ENCODE data around the gene RSBN1.

DNA sequence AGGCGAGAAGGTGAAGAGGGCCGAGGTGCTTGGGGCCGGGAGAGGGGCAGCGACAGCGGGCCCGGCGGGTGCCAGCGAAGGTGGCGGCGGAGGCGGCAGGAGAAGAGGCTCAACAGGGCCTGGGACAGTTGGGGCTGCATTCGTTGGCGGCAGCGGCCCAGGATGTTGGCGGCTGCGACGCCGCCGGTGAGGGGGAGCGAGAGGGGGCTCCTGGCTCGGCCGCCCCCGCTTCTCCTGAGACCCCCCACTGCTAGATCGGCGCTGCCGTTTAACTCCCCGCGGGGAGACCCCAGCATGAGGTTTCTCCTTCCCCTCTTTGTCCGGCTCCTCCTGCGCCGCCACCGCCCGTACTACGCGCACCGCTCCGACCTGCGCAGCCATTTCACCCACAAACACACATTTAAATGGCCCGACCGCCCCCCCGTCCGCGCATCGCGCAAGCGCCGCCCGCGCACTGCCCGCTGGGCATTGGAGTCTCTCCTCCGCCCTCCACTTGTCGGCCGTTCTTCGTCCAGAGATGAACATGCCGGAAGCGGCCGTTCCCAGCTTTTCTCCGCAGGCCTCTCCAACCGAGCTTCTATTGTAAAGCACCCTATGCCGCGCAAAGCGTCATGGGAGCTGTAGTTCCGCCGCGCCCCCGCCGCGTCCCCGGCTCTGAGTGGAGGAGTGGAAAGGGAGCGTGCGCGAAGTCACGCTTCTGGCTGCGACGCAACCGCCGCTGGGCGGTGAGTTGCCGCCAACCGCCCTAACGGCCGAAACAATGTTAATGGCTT is at the start of gene RSBN1:
- TF ChIP-seq, protein P1, sequence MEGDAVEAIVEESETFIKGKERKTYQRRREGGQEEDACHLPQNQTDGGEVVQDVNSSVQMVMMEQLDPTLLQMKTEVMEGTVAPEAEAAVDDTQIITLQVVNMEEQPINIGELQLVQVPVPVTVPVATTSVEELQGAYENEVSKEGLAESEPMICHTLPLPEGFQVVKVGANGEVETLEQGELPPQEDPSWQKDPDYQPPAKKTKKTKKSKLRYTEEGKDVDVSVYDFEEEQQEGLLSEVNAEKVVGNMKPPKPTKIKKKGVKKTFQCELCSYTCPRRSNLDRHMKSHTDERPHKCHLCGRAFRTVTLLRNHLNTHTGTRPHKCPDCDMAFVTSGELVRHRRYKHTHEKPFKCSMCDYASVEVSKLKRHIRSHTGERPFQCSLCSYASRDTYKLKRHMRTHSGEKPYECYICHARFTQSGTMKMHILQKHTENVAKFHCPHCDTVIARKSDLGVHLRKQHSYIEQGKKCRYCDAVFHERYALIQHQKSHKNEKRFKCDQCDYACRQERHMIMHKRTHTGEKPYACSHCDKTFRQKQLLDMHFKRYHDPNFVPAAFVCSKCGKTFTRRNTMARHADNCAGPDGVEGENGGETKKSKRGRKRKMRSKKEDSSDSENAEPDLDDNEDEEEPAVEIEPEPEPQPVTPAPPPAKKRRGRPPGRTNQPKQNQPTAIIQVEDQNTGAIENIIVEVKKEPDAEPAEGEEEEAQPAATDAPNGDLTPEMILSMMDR (IDR thresholded peaks at IDR 0.05) = no peak
- peak in 1 of 2 donors; percentile 84 for TF ChIP-seq POLR2A (IDR thresholded peaks at IDR 0.05)

Data from lower leg skin (tissue), 3 donors.